GM21717 (cell line): ENCODE data around the gene HARS1.
A peak's percentile ranks its signal among the peaks of the same experiment; 100 is the strongest.
"Not testable (repeated sequence)": the region's sequence is repeated elsewhere in the genome, so short reads cannot be mapped to it uniquely, and the experiment has no call there.

Experiments used
- ATAC-seq: cut with Tn5 transposase; IDR thresholded peaks from one replicate; pipeline ENCODE4 v1.9.1; 2021; ENCODE audit warnings: mild to moderate bottlenecking, moderate library complexity; ENCODE audit not compliant: unreplicated experiment

Gene HARS1

GRCh38 chr5:140677947-140678346, 13.2 kb downstream of the HARS1 start:
- peak; percentile 81 for ATAC-seq

GRCh38 chr5:140674629-140675028, 16.5 kb downstream of the HARS1 start:
- no peak for ATAC-seq

- no peak for ATAC-seq
These were observed 17.0 kb downstream of the HARS1 start for GRCh38 chr5:140674211-140674610.

GRCh38 chr5:140673187-140673976, 17.8 kb downstream of the HARS1 start, which contains the start of gene DND1:
TSS of gene DND1 (minus strand) at chr5:140673576. CDS start at chr5:140673542, 34 bp downstream.
- ATAC-seq = no peak

- ATAC-seq = no peak
These were observed 18.5 kb downstream of the HARS1 start for GRCh38 chr5:140672455-140673186.

- ATAC-seq = no peak
These were observed 19.6 kb downstream of the HARS1 start for GRCh38 chr5:140671472-140672125.

GRCh38 chr5:140671035-140671434, 20.1 kb downstream of the HARS1 start:
- ATAC-seq = not testable (repeated sequence)

- ATAC-seq = peak; percentile 98
These were observed 26.6 kb downstream of the HARS1 start, which contains the start of gene WDR55 for GRCh38 chr5:140664359-140665119. TSS of gene WDR55 (plus strand) at chr5:140664904. CDS start at chr5:140664913, 9 bp downstream.

GRCh38 chr5:140664030-140664358, 27.2 kb downstream of the HARS1 start:
- no peak for ATAC-seq

- ATAC-seq = not testable (repeated sequence)
These were observed 30.8 kb downstream of the HARS1 start for GRCh38 chr5:140660371-140660770.

GRCh38 chr5:140658870-140659269, 32.3 kb downstream of the HARS1 start:
- no peak for ATAC-seq

GRCh38 chr5:140647042-140647419, 44.1 kb downstream of the HARS1 start:
- ATAC-seq = no peak

- ATAC-seq = no peak
These were observed 48.5 kb downstream of the HARS1 start for GRCh38 chr5:140642718-140643117.

GRCh38 chr5:140641716-140642115, 49.5 kb downstream of the HARS1 start:
- ATAC-seq = no peak

GRCh38 chr5:140639148-140639981, 51.8 kb downstream of the HARS1 start, which contains the start of gene TMCO6:
TSS of gene TMCO6 (plus strand) at chr5:140639451. CDS start at chr5:140639528, 77 bp downstream.
- ATAC-seq = peak; percentile 89

GRCh38 chr5:140638898-140639147, 52.3 kb downstream of the HARS1 start:
- not testable (repeated sequence) for ATAC-seq

- no peak for ATAC-seq
These were observed 53.6 kb downstream of the HARS1 start for GRCh38 chr5:140637371-140638100.

GRCh38 chr5:140635291-140636257, 55.6 kb downstream of the HARS1 start:
- no peak for ATAC-seq
